HUDEP-2 (cell line): Measurements from ENCODE around the gene GGA2.
"Not testable (repeated sequence)": the region's sequence is repeated elsewhere in the genome, so short reads cannot be mapped to it uniquely, and the experiment has no call there.

Experiments used
- DNase-seq, 76 experiments: peaks; one replicate each; lab custom pipeline; 2025; ENCODE audit not compliant: unreplicated experiment in 76 of 76; lab: John Stamatoyannopoulos, UW

GGA2 gene

GRCh38 chr16:23524886-23525285 lies 14.6 kb upstream of the GGA2 start:
- DNase-seq, result no peak

GRCh38 chr16:23523876-23524385 lies 13.6 kb upstream of the GGA2 start:
- DNase-seq, result no peak

GRCh38 chr16:23523321-23523720 lies 13.0 kb upstream of the GGA2 start:
- DNase-seq, result no peak

GRCh38 chr16:23521965-23522364 lies 11.7 kb upstream of the GGA2 start:
- no peak for DNase-seq

GRCh38 chr16:23521037-23521743 lies 10.9 kb upstream of the GGA2 start:
- DNase-seq, result no peak

GRCh38 chr16:23520500-23520899 lies 10.2 kb upstream of the GGA2 start:
- DNase-seq, result no peak

GRCh38 chr16:23519282-23519681 lies 9.0 kb upstream of the GGA2 start:
- no peak for DNase-seq

- DNase-seq, result no peak
Observed at GRCh38 chr16:23518435-23518891, 8.2 kb upstream of the GGA2 start.

- DNase-seq, result no peak
Observed at GRCh38 chr16:23516366-23517137, 6.3 kb upstream of the GGA2 start.

- no peak for DNase-seq
Observed at GRCh38 chr16:23515881-23516280, 5.6 kb upstream of the GGA2 start.

GRCh38 chr16:23514381-23515152 lies 4.3 kb upstream of the GGA2 start:
- no peak for DNase-seq

- peak in 3 of 76 experiments; percentile 3 to 21 (median 5) for DNase-seq
Observed at GRCh38 chr16:23512168-23512695, 1.9 kb upstream of the GGA2 start.

- DNase-seq, result no peak
Observed at GRCh38 chr16:23511731-23512130, 1.4 kb upstream of the GGA2 start.

- DNase-seq, result not testable (repeated sequence)
Observed at GRCh38 chr16:23510915-23511270, 599 bp upstream of the GGA2 start.

GRCh38 chr16:23509782-23510163 lies 521 bp downstream of the GGA2 start:
- DNase-seq, result peak in 6 of 76 experiments; percentile 7 to 26 (median 16)

GRCh38 chr16:23509441-23509754 lies 896 bp downstream of the GGA2 start:
- no peak for DNase-seq

- peak in 36 of 76 experiments; percentile 6 to 55 (median 26) for DNase-seq
Observed at GRCh38 chr16:23508589-23509440, 1.5 kb downstream of the GGA2 start.

GRCh38 chr16:23506606-23506994 lies 3.7 kb downstream of the GGA2 start:
- DNase-seq, result no peak

- DNase-seq, result peak in 4 of 76 experiments; percentile 3 to 15 (median 12)
Observed at GRCh38 chr16:23505671-23506605, 4.4 kb downstream of the GGA2 start.
